Subcutaneous abdominal adipose tissue (tissue), 5 donors: Measurements from ENCODE around the gene HAPLN2.

Experiments
- H3K27ac ChIP-seq: one replicate; pipeline ENCODE4 v1.7.0; 2013; ENCODE audit warnings: low read depth, mild to moderate bottlenecking, inconsistent platforms, low read length, moderate library complexity
- H3K27me3 ChIP-seq, 5 donors: one replicate each; pipeline ENCODE4 v1.7.0; 2013; ENCODE audit warnings: low read length in 5 of 5, inconsistent platforms in 1 of 5; ENCODE audit not compliant: control insufficient read depth in 5 of 5, insufficient read depth in 4 of 5
- H3K36me3 ChIP-seq, 5 donors: one replicate each; pipeline ENCODE4 v1.7.0; 2013; ENCODE audit warnings: low read length in 5 of 5; ENCODE audit not compliant: control insufficient read depth in 5 of 5, insufficient read depth in 5 of 5
- H3K4me1 ChIP-seq, 5 donors: one replicate each; pipeline ENCODE4 v1.7.0; 2013; ENCODE audit warnings: low read length in 5 of 5, mild to moderate bottlenecking in 3 of 5, moderate library complexity in 1 of 5; ENCODE audit not compliant: control insufficient read depth in 5 of 5, insufficient read depth in 5 of 5
- H3K4me3 ChIP-seq, 5 donors: one replicate each; pipeline ENCODE4 v1.7.0; 2013; ENCODE audit warnings: low read length in 5 of 5, low read depth in 1 of 5
- H3K9ac ChIP-seq, 5 donors: one replicate each; pipeline ENCODE4 v1.7.0; 2013; ENCODE audit warnings: low read length in 5 of 5, mild to moderate bottlenecking in 4 of 5, moderate library complexity in 3 of 5
- H3K9me3 ChIP-seq, 5 donors: one replicate each; pipeline ENCODE4 v1.7.0; 2013; ENCODE audit warnings: low read length in 5 of 5; ENCODE audit not compliant: control insufficient read depth in 5 of 5
- donor health status: healthy.
- donor health status: healthy.
- donor health status: healthy.
- donor health status: healthy.
- donor health status: healthy.

The HAPLN2 gene

DNA sequence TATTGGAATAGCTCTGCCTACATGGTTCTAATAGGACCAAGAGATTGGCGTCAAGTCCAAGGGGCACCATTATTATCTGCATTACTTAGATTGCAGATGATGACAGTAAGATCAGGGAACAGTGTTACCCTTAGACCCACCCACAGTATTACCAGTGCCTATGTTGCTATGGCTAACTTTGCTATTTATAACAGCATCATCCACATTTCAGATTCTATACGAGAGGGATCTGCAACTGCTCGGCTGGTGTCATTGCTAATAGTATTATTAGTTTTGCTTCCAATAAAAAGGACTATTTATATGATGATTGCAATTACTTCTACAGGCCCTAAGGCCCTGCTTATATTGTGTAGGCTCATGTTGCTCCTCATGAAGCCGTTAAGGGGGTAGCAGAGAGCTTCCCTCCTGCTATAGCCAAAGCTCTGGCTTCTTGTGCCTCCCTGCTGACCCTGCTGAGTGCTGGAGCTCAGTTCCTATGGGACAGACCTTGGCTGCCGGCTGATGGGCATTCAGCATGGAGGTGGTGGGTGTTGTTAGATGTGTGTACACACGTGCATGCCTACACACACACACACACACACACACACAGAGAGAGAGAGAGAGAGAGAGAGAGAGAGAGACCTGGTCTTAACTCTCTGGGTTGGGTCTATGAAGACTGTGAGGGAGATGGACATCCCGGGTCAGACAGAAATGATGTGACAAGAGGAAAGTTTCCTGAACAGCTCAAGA, 24.0 kb downstream of the HAPLN2 start:
- H3K4me1 ChIP-seq = peaks cover 2 to 28% (median 11%) of the 10 kb centered on the region in 5 donors
- H3K9me3 ChIP-seq = peaks cover 0 to 2% (median 0%) of the 10 kb centered on the region in 5 donors
- H3K27me3 ChIP-seq = peaks cover 53 to 90% (median 85%) of the 10 kb centered on the region in 5 donors
- no peak overlapping the region for H3K27ac ChIP-seq
- no peak overlapping the region for H3K4me3 ChIP-seq
- H3K36me3 ChIP-seq = no peaks in the 10 kb centered on the region
- no peak overlapping the region for H3K9ac ChIP-seq

DNA sequence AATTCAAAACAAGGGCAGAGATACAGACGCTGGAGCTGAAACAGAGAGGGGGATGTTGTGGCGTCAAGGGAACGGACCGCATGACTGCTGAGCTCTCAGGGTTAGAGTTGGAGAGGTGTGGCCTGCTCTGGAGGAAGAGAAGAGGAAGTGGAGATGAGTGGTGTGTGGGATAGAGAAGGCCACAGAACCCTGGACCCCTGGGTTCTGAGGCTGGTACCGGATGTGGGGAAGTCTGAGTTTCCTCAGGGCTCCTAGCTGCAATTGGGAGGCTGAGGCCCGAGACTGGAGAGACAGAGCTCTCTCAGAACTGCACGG, 24.5 kb downstream of the HAPLN2 start:
- H3K4me1 ChIP-seq = peaks cover 2 to 28% (median 11%) of the 10 kb centered on the region in 5 donors
- no peak overlapping the region for H3K27ac ChIP-seq
- H3K9ac ChIP-seq = no peak overlapping the region
- H3K36me3 ChIP-seq = no peaks in the 10 kb centered on the region
- peaks cover 0 to 2% (median 0%) of the 10 kb centered on the region in 5 donors for H3K9me3 ChIP-seq
- no peak overlapping the region for H3K4me3 ChIP-seq
- H3K27me3 ChIP-seq = peaks cover 52 to 90% (median 86%) of the 10 kb centered on the region in 5 donors

- Histone ChIP-seq H3K9me3 (peaks cover 0 to 2% (median 0%) of the 10 kb centered on the region in 5 donors), H3K4me1 (peaks cover 2 to 25% (median 11%) of the 10 kb centered on the region in 5 donors), H3K36me3 (no peaks in the 10 kb centered on the region), H3K9ac (no peak overlapping the region), H3K27me3 (peaks cover 51 to 90% (median 84%) of the 10 kb centered on the region in 5 donors), H3K4me3 (no peak overlapping the region), H3K27ac (no peak overlapping the region)
Measured at GRCh38 chr1:156644146-156644545, 24.9 kb downstream of the HAPLN2 start.

DNA sequence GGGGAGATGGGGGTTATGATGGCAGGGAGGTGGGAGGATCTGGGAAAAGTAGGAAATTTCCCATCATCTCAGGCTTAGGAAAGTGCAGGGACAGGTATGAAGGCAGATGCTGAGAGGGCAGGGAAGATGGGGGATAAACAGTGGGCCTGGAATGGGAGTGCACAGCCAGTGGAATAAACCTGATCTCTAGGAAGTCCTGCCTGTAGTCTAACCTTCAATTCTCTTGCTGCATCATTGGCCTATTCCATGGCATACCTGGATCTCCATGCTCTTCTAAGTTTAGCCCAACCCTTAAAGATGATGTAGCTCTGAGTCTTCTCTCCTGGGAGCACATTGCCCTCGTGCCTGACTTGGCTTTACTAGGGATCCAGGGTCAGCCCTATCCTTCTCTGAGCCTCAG, 25.4 kb downstream of the HAPLN2 start:
- H3K4me3 ChIP-seq = no peak overlapping the region
- H3K27me3 ChIP-seq = peaks cover 47 to 87% (median 79%) of the 10 kb centered on the region in 5 donors
- peaks cover 2 to 20% (median 11%) of the 10 kb centered on the region in 5 donors for H3K4me1 ChIP-seq

GRCh38 chr1:156645056-156645455, 25.8 kb downstream of the HAPLN2 start:
- Histone ChIP-seq H3K36me3 (no peaks in the 10 kb centered on the region), H3K27ac (no peak overlapping the region), H3K9ac (no peak overlapping the region), H3K4me3 (no peak overlapping the region), H3K4me1 (peaks cover 2 to 16% (median 11%) of the 10 kb centered on the region in 5 donors), H3K9me3 (peaks cover 0 to 2% (median 0%) of the 10 kb centered on the region in 5 donors), H3K27me3 (peaks cover 43 to 87% (median 75%) of the 10 kb centered on the region in 5 donors)

More for the DNA sequence above, 25.4 kb downstream of the HAPLN2 start:
- H3K27ac ChIP-seq = no peak overlapping the region
- no peaks in the 10 kb centered on the region for H3K36me3 ChIP-seq
- peaks cover 0 to 2% (median 0%) of the 10 kb centered on the region in 5 donors for H3K9me3 ChIP-seq
- H3K9ac ChIP-seq = no peak overlapping the region

GRCh38 chr1:156645666-156646065, 26.5 kb downstream of the HAPLN2 start:
- H3K27me3 ChIP-seq = peaks cover 39 to 90% (median 71%) of the 10 kb centered on the region in 5 donors
- H3K4me3 ChIP-seq = no peak overlapping the region
- H3K9ac ChIP-seq = no peak overlapping the region

DNA sequence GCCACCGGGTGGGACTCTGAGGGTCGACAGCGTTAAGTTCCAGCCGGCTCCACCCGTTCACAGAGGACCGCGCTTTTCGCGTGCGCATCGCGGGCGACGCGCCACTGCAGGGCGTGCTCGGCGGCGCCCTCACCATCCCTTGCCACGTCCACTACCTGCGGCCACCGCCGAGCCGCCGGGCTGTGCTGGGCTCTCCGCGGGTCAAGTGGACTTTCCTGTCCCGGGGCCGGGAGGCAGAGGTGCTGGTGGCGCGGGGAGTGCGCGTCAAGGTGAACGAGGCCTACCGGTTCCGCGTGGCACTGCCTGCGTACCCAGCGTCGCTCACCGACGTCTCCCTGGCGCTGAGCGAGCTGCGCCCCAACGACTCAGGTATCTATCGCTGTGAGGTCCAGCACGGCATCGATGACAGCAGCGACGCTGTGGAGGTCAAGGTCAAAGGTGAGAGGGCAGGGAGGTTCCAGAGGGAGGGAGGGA, 27.6 kb downstream of the HAPLN2 start:
- peaks cover 0 to 2% (median 0%) of the 10 kb centered on the region in 5 donors for H3K9me3 ChIP-seq
- no peak overlapping the region for H3K4me3 ChIP-seq
- no peak overlapping the region for H3K9ac ChIP-seq
- H3K27me3 ChIP-seq = peaks cover 29 to 82% (median 63%) of the 10 kb centered on the region in 5 donors
- peaks cover 2 to 6% (median 5%) of the 10 kb centered on the region in 5 donors for H3K4me1 ChIP-seq
- H3K27ac ChIP-seq = no peak overlapping the region
- no peaks in the 10 kb centered on the region for H3K36me3 ChIP-seq

More at GRCh38 chr1:156645666-156646065, 26.5 kb downstream of the HAPLN2 start:
- Histone ChIP-seq H3K4me1 (peaks cover 2 to 15% (median 11%) of the 10 kb centered on the region in 5 donors), H3K9me3 (peaks cover 0 to 2% (median 0%) of the 10 kb centered on the region in 5 donors), H3K27ac (no peak overlapping the region), H3K36me3 (no peaks in the 10 kb centered on the region)

- peaks cover 26 to 80% (median 60%) of the 10 kb centered on the region in 5 donors for H3K27me3 ChIP-seq
- no peak overlapping the region for H3K27ac ChIP-seq
- H3K4me1 ChIP-seq = peaks cover 0 to 2% (median 1%) of the 10 kb centered on the region in 5 donors
- H3K9ac ChIP-seq = no peak overlapping the region
- H3K36me3 ChIP-seq = no peaks in the 10 kb centered on the region
- H3K9me3 ChIP-seq = peaks cover 0 to 2% (median 0%) of the 10 kb centered on the region in 5 donors
- H3K4me3 ChIP-seq = no peak overlapping the region
Measured at GRCh38 chr1:156647351-156647750, 28.1 kb downstream of the HAPLN2 start.

- H3K9me3 ChIP-seq = peaks cover 0 to 2% (median 0%) of the 10 kb centered on the region in 5 donors
- H3K4me1 ChIP-seq = peaks cover 0 to 2% (median 0%) of the 10 kb centered on the region in 5 donors
Measured at GRCh38 chr1:156648496-156648895, 29.3 kb downstream of the HAPLN2 start.

DNA sequence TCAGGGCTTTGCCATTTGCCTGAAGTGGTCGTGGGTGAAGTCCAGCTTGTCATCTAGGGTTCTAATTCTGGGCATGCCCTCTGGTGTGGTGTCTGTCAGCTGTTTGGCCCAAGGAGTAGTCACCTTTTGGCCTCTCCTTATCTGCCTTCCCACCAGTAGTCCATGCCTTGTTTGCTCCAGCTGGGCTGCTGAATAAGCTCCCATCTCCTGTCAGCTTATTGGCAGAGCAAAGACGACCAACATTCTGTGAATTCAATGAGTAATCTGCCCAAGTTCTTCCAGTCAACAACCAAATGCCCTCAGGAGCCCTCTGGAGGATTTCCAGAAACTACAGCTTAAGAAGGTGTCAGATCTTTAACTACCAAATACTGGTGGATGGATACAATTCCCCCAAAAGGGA, 29.7 kb downstream of the HAPLN2 start:
- Histone ChIP-seq H3K4me3 (no peak overlapping the region), H3K9ac (no peak overlapping the region), H3K9me3 (peaks cover 0 to 2% (median 0%) of the 10 kb centered on the region in 5 donors), H3K27ac (no peak overlapping the region), H3K36me3 (no peaks in the 10 kb centered on the region), H3K4me1 (peaks cover 0 to 2% (median 0%) of the 10 kb centered on the region in 5 donors), H3K27me3 (peaks cover 26 to 78% (median 51%) of the 10 kb centered on the region in 5 donors)

More at GRCh38 chr1:156648496-156648895, 29.3 kb downstream of the HAPLN2 start:
- Histone ChIP-seq H3K27me3 (peaks cover 26 to 79% (median 54%) of the 10 kb centered on the region in 5 donors), H3K9ac (no peak overlapping the region), H3K36me3 (no peaks in the 10 kb centered on the region), H3K27ac (no peak overlapping the region), H3K4me3 (no peak overlapping the region)
